Neural cell (in vitro differentiated cells): ENCODE data around the gene PARD3B. TPM values are rescaled to one million over a fixed set of nuclear protein-coding genes. Genes with fewer than 3 reads are reported as not detected.

Source experiments
- H2AFZ ChIP-seq: fragments of 200-600, 300-800 bp; sonication (generic), shearing (Covaris generic); 2 replicates; pipeline ENCODE4 v1.6.0; 2014; ENCODE audit warnings: low read depth, mild to moderate bottlenecking, antibody characterized with exemption, low read length, moderate library complexity
- H3F3A ChIP-seq: fragments of 200-600 bp; shearing (Covaris generic); 2 replicates; pipeline ENCODE4 v1.6.1; 2016; ENCODE audit warnings: mild to moderate bottlenecking, moderate library complexity, mixed read lengths, antibody characterized with exemption, low read length; ENCODE audit not compliant: insufficient read depth, poor library complexity, severe bottlenecking
- H3K27ac ChIP-seq: fragments of 200-600, 300-800 bp; sonication (generic), shearing (Covaris generic); 2 replicates; pipeline ENCODE4 v1.5.1; 2014; ENCODE audit warnings: mild to moderate bottlenecking, low read length, moderate library complexity
- H3K27me3 ChIP-seq: fragments of 300-800, 200-600 bp; sonication (generic), shearing (Covaris generic); 2 replicates; pipeline ENCODE4 v1.6.0; 2014; ENCODE audit warnings: mild to moderate bottlenecking, low read depth, low read length, moderate library complexity; ENCODE audit not compliant: insufficient read depth
- H3K36me3 ChIP-seq: fragments of 300-800, 200-600 bp; sonication (generic), shearing (Covaris generic); 2 replicates; pipeline ENCODE4 v1.5.1; 2014; ENCODE audit warnings: mild to moderate bottlenecking, antibody characterized with exemption, low read length, moderate library complexity; ENCODE audit not compliant: insufficient read depth
- H3K4me2 ChIP-seq: fragments of 300-800, 200-600 bp; sonication (generic), shearing (Covaris generic); 2 replicates; pipeline ENCODE4 v1.6.0; 2014; ENCODE audit warnings: mild to moderate bottlenecking, low read length
- H3K4me3 ChIP-seq: fragments of 300-800, 200-600 bp; sonication (generic), shearing (Covaris generic); 2 replicates; pipeline ENCODE4 v1.5.1; 2014; ENCODE audit warnings: mild to moderate bottlenecking, low read length, moderate library complexity
- H3K79me2 ChIP-seq: fragments of 200-600 bp; shearing (Covaris generic); replicated peaks from 2 replicates; pipeline ENCODE4 v1.6.0; 2014; ENCODE audit warnings: mild to moderate bottlenecking, low read length, moderate library complexity; ENCODE audit not compliant: insufficient read depth
- H3K9ac ChIP-seq: fragments of 300-800, 200-600 bp; sonication (generic), shearing (Covaris generic); 2 replicates; pipeline ENCODE4 v1.6.1; 2016; ENCODE audit warnings: mild to moderate bottlenecking, low read length, mixed read lengths
- H3K9me2 ChIP-seq: fragments of 200-600 bp; shearing (Covaris generic); 2 replicates; pipeline ENCODE4 v1.6.1; 2016; ENCODE audit warnings: mild to moderate bottlenecking, low read length, mixed read lengths; ENCODE audit not compliant: insufficient read depth
- H3K9me3 ChIP-seq: fragments of 200-600, 300-800 bp; sonication (generic), shearing (Covaris generic); 2 replicates; pipeline ENCODE4 v1.6.1; 2016; ENCODE audit warnings: mild to moderate bottlenecking, mixed run types, low read length, moderate library complexity, mixed read lengths
- H4K20me1 ChIP-seq: fragments of 200-600 bp; shearing (Covaris generic); 2 replicates; pipeline ENCODE4 v1.6.1; 2016; ENCODE audit warnings: mild to moderate bottlenecking, mixed run types; ENCODE audit not compliant: insufficient read depth
- CTCF ChIP-seq: fragments of 450-650 bp; IDR thresholded peaks from 2 replicates; pipeline ENCODE4 v1.5.1; 2014; ENCODE audit warnings: antibody characterized with exemption, mild to moderate bottlenecking, moderate library complexity; ENCODE audit not compliant: poor library complexity, severe bottlenecking
- EP300 ChIP-seq: fragments of 450-650 bp; conservative IDR thresholded peaks from 2 replicates; pipeline ENCODE4 v1.6.1; 2014; ENCODE audit warnings: antibody characterized with exemption, mild to moderate bottlenecking, moderate library complexity; ENCODE audit not compliant: poor library complexity, severe bottlenecking
- EZH2 ChIP-seq: fragments of 200-600, 300-800 bp; shearing (Covaris generic), sonication (generic); IDR thresholded peaks from 2 replicates; pipeline ENCODE4 v1.6.1; 2014; ENCODE audit warnings: antibody characterized with exemption, low read length, borderline replicate concordance, mild to moderate bottlenecking; ENCODE audit not compliant: insufficient read depth, poor library complexity, severe bottlenecking
- MXI1 ChIP-seq: fragments of 450-650 bp; conservative IDR thresholded peaks from 2 replicates; pipeline ENCODE4 v1.6.1; 2014; ENCODE audit warnings: antibody characterized with exemption, mild to moderate bottlenecking; ENCODE audit not compliant: poor library complexity, severe bottlenecking
- POLR2AphosphoS5 ChIP-seq: IDR thresholded peaks from 2 replicates; pipeline ENCODE4 v1.6.1; 2012
- RAD21 ChIP-seq: fragments of 450-650 bp; conservative IDR thresholded peaks from 2 replicates; pipeline ENCODE4 v1.6.1; 2014; ENCODE audit warnings: antibody characterized with exemption, mild to moderate bottlenecking, moderate library complexity
- SMC3 ChIP-seq: fragments of 450-650 bp; conservative IDR thresholded peaks from 2 replicates; pipeline ENCODE4 v1.6.1; 2014; ENCODE audit warnings: antibody characterized with exemption, mild to moderate bottlenecking, moderate library complexity; ENCODE audit not compliant: poor library complexity
- TAF1 ChIP-seq: IDR thresholded peaks from 2 replicates; pipeline ENCODE4 v1.6.1; 2012; ENCODE audit warnings: low read depth
- polyA plus RNA-seq: library from polyadenylated mRNA; depleted of rRNA; stranded (reverse); fragments of >200 nt; gene quantifications from 2 replicates; pipeline ENCODE4 v1.2.3, GENCODE V29; 2014
- TF ChIP-seq, protein P1 (sequence below): IDR thresholded peaks from 2 replicates; pipeline ENCODE4 v1.6.1; 2012; ENCODE audit warnings: borderline replicate concordance

The PARD3B gene
- polyA plus RNA-seq, 1 donor from 2014 or later, result 0.54 TPM

DNA sequence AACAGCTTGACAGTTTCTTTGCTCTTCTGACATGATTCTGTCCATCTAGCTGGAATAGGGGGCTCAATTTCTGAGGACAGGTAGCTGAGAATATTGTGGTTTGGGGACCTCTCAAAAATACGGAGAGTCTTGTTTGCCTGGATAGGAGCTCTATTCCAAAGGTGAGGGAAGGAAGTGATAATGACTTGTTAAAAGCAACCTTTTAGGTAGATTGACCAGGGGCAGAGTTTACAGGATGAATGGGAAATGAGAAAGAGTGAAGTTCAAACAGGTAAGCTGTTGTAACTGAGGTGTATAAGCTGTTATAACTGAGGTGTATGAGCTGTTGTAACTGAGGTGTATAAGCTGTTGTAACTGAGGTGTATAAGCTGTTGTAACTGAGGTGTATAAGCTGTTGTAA lies 25.1 kb downstream of the PARD3B start:
- Histone ChIP-seq H3K27me3 (no peaks in the 10 kb centered on the region), H3K27ac (no peak overlapping the region), H3K79me2 (no peaks in the 10 kb centered on the region), H3K36me3 (no peaks in the 10 kb centered on the region), H3K9ac (no peak overlapping the region), H4K20me1 (no peaks in the 10 kb centered on the region), H3K4me3 (no peak overlapping the region), H3F3A (no peaks in the 10 kb centered on the region), H3K9me3 (no peaks in the 10 kb centered on the region), H3K9me2 (no peaks in the 10 kb centered on the region), H2AFZ (no peak overlapping the region), H3K4me2 (no peak overlapping the region)
- no peak for TF ChIP-seq RAD21
- no peak for TF ChIP-seq TAF1
- TF ChIP-seq POLR2AphosphoS5, result no peak
- no peak for TF ChIP-seq EP300
- TF ChIP-seq, protein P1, sequence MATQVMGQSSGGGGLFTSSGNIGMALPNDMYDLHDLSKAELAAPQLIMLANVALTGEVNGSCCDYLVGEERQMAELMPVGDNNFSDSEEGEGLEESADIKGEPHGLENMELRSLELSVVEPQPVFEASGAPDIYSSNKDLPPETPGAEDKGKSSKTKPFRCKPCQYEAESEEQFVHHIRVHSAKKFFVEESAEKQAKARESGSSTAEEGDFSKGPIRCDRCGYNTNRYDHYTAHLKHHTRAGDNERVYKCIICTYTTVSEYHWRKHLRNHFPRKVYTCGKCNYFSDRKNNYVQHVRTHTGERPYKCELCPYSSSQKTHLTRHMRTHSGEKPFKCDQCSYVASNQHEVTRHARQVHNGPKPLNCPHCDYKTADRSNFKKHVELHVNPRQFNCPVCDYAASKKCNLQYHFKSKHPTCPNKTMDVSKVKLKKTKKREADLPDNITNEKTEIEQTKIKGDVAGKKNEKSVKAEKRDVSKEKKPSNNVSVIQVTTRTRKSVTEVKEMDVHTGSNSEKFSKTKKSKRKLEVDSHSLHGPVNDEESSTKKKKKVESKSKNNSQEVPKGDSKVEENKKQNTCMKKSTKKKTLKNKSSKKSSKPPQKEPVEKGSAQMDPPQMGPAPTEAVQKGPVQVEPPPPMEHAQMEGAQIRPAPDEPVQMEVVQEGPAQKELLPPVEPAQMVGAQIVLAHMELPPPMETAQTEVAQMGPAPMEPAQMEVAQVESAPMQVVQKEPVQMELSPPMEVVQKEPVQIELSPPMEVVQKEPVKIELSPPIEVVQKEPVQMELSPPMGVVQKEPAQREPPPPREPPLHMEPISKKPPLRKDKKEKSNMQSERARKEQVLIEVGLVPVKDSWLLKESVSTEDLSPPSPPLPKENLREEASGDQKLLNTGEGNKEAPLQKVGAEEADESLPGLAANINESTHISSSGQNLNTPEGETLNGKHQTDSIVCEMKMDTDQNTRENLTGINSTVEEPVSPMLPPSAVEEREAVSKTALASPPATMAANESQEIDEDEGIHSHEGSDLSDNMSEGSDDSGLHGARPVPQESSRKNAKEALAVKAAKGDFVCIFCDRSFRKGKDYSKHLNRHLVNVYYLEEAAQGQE, result no peak
- no peak for TF ChIP-seq SMC3
- TF ChIP-seq CTCF, result no peak

DNA sequence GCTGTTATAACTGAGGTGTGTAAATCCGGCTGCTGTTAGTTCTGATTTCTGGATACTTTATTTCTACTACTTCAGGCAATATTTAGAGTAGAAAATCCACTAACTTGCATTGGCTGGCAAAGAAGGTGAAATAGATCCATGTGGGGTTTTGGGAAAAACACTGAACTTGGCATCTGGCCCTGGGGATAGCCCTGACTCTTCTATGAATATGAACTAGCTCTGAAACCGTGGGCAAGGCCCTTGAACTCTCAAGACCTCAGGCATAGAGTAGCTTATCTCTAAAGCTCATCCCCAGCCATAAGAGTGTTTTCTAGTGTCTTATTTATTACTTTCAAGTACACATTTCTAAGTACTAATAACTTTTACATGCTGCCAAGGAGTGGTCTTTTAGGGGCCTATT lies 25.8 kb downstream of the PARD3B start:
- H3K79me2 ChIP-seq, result no peaks in the 10 kb centered on the region
- H2AFZ ChIP-seq, result no peak overlapping the region
- H3K4me2 ChIP-seq, result no peak overlapping the region
- H3K36me3 ChIP-seq, result no peaks in the 10 kb centered on the region
- H3K27me3 ChIP-seq, result no peaks in the 10 kb centered on the region
- no peak overlapping the region for H3K27ac ChIP-seq
- no peaks in the 10 kb centered on the region for H4K20me1 ChIP-seq
- TF ChIP-seq EP300 (no peak), EZH2 (no peak), CTCF (no peak), SMC3 (no peak), MXI1 (no peak), TAF1 (no peak), RAD21 (no peak), POLR2AphosphoS5 (no peak)
- TF ChIP-seq, protein P1, result no peak
- H3F3A ChIP-seq, result no peaks in the 10 kb centered on the region
- H3K9me2 ChIP-seq, result no peaks in the 10 kb centered on the region
- H3K9ac ChIP-seq, result no peak overlapping the region
- no peak overlapping the region for H3K4me3 ChIP-seq
- H3K9me3 ChIP-seq, result no peaks in the 10 kb centered on the region
